Measurements from ENCODE around the gene CRK.
"Not testable (repeated sequence)": the region's sequence is repeated elsewhere in the genome, so short reads cannot be mapped to it uniquely, and the experiment has no call there.

Gene CRK

GRCh38 chr17:1467258-1467657 is 11.2 kb upstream of the CRK start:
- TF ChIP-seq GATA1 (IDR thresholded peaks at IDR 0.05; ENCODE audit: low read depth, low read length) (no peak), POLR2A (IDR thresholded peaks at IDR 0.05; ENCODE audit: low read length) (no peak)
- no peak for DNase-seq

DNA sequence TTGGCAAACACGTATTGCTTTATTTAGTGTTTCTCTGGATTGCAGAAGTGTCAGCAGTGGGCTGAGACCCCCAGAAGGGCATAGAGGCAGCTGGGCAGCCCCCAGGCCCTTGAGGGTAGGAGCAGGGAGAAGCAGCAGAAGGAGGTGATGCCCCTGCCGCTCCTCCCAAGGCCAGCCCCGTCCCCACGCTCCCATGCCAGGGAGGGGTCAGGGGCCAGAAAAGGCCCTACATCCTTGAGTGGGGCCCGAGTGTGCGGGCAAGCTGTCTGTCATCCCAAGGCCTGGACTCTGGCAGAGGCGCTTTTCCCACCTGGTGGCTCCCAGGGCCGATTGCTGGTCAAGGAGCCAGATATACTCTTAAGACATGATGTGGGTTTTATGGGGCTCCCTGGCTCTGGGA is 8.2 kb upstream of the CRK start:
- TF ChIP-seq POLR2A (IDR thresholded peaks at IDR 0.05; ENCODE audit: low read length) (no peak), GATA1 (IDR thresholded peaks at IDR 0.05; ENCODE audit: low read depth, low read length) (no peak)
- DNase-seq: no peak

GRCh38 chr17:1462164-1463112 is 6.4 kb upstream of the CRK start:
- DNase-seq: no peak
- TF ChIP-seq POLR2A (IDR thresholded peaks at IDR 0.05; ENCODE audit: low read length) (no peak), GATA1 (IDR thresholded peaks at IDR 0.05; ENCODE audit: low read depth, low read length) (no peak)

- DNase-seq: no peak
- TF ChIP-seq POLR2A (IDR thresholded peaks at IDR 0.05; ENCODE audit: low read length): no peak
- no peak for TF ChIP-seq GATA1 (IDR thresholded peaks at IDR 0.05; ENCODE audit: low read depth, low read length)
Measured at GRCh38 chr17:1461198-1461944, 5.3 kb upstream of the CRK start.

DNA sequence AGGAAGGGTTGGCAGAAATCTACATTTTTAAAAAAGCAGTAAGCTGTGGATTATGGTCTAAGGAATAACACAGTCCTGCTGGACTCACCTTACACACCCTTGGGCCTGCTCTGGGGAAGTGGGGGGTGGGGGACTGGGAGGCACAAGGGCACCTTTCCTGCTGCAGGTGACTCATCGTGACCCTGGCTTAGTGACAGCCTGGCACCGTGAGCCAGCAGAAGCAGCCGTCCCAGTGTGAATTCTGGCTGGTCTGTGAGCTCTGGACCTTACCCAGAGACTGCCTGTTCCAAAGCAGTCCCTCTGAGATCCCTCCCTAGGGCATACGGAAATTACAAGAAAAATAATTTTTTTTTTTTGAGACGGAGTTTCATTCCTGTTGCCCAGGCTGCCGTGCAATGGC is 4.2 kb upstream of the CRK start:
- TF ChIP-seq POLR2A (IDR thresholded peaks at IDR 0.05; ENCODE audit: low read length) (no peak), GATA1 (IDR thresholded peaks at IDR 0.05; ENCODE audit: low read depth, low read length) (no peak)
- no peak for DNase-seq

- peak; percentile 77 to 81 for DNase-seq
- TF ChIP-seq POLR2A (IDR thresholded peaks at IDR 0.05; ENCODE audit: low read length): no peak
- no peak for TF ChIP-seq GATA1 (IDR thresholded peaks at IDR 0.05; ENCODE audit: low read depth, low read length)
Measured at GRCh38 chr17:1455291-1455796, 688 bp downstream of the CRK start.

DNA sequence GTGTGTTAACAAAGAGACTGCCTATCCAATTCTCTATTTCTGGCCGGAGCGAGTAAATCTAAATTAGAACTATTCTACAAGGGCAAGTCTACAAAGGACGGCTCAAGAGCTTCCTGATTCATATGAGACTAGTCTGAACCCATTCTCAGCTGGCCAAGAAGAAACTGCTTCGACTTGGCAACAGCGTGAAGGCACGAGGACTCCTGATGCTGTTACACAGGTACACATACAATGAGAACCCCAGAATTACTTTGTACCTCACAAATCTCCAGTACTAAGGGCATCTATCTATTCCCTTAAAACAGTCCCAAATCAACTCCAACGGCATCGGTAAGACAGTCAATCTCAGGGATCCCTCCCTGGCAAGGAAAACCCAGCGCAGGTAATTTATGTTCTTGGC is 1.5 kb downstream of the CRK start:
- TF ChIP-seq GATA1 (IDR thresholded peaks at IDR 0.05; ENCODE audit: low read depth, low read length): no peak
- TF ChIP-seq POLR2A (IDR thresholded peaks at IDR 0.05; ENCODE audit: low read length): no peak
- no peak for DNase-seq

DNA sequence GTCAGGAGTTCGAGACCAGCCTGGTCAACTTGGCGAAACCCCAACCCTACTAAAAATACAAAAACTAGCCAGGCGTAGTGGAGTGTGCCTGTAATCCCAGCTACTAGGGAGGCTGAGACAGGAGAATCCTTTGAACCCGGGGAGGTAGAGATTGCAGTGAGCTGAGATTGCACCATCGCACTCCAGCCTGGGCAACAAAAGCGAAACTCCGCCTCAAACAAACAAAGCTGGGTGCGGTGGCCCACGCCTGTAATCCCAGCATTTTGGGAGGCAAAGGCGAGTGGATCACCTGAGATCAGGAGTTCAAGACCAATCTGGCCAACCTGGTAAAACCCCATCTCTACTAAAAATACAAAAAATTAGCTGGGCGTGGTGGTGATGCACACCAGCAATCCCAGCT is 2.3 kb downstream of the CRK start:
- not testable (repeated sequence) for DNase-seq

GRCh38 chr17:1452836-1453235 is 3.2 kb downstream of the CRK start:
- no peak for DNase-seq
- TF ChIP-seq POLR2A (IDR thresholded peaks at IDR 0.05; ENCODE audit: low read length) (no peak), GATA1 (IDR thresholded peaks at IDR 0.05; ENCODE audit: low read depth, low read length) (no peak)

DNA sequence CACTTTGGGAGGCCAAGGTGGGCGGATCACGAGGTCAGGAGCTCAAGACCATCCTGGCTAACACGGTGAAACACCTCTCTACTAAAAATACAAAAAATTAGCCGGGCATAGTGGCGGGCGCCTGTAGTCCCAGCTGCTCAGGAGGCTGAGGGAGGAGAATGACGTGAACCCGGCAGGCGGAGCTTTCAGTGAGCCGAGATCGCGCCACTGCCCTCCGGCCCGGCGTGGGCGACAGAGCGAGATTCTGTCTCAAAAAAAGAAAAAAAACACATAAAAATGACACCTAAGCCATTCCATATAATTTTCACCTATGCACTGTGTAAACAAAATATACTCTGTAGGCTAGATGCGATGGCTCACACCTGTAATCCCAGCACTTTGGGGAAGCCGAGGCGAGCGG is 5.8 kb downstream of the CRK start:
- not testable (repeated sequence) for DNase-seq

GRCh38 chr17:1449412-1449967 is 6.5 kb downstream of the CRK start:
- TF ChIP-seq GATA1 (IDR thresholded peaks at IDR 0.05; ENCODE audit: low read depth, low read length) (no peak), POLR2A (IDR thresholded peaks at IDR 0.05; ENCODE audit: low read length) (no peak)
- no peak for DNase-seq

DNA sequence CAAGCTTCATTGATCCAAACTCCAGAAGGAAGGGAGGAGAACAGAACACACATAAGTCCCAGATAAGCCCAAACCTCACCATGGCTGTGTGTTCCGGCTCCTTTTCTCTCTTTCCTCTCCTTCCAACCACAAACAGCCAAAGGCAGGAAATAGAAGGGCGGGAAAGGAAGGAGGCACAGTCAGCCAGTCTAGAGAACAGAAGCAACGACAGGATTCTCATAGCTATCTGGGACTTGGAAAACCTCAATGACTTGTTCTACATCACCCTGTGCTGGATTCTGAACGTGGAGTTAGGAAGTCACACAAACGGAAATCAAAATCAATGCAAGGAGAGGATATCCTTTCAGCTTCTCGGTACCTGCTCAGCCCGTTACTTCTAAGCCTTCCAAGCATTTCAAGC is 9.0 kb downstream of the CRK start:
- TF ChIP-seq POLR2A (IDR thresholded peaks at IDR 0.05; ENCODE audit: low read length) (no peak), GATA1 (IDR thresholded peaks at IDR 0.05; ENCODE audit: low read depth, low read length) (no peak)
- no peak for DNase-seq

DNA sequence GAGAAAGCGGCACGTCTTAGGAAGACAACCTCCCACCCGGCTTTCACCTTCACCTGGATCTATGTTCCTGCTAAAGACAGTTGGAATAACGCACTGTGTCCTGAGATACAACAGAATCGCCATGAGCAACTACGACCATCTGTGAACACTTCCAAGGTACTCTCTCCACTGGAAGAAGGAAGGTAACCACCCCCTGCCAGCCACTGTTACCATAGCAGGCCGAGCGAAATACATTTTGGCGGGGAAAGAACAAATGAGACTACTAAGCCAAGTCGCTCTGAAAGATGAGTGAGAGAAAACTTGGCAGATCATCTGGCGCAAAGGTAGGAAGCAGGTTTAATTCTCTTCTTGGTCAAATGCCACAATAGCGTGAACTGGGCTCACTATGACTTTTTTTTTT is 9.8 kb downstream of the CRK start:
- no peak for DNase-seq
- TF ChIP-seq POLR2A (IDR thresholded peaks at IDR 0.05; ENCODE audit: low read length): no peak
- TF ChIP-seq GATA1 (IDR thresholded peaks at IDR 0.05; ENCODE audit: low read depth, low read length): no peak

DNA sequence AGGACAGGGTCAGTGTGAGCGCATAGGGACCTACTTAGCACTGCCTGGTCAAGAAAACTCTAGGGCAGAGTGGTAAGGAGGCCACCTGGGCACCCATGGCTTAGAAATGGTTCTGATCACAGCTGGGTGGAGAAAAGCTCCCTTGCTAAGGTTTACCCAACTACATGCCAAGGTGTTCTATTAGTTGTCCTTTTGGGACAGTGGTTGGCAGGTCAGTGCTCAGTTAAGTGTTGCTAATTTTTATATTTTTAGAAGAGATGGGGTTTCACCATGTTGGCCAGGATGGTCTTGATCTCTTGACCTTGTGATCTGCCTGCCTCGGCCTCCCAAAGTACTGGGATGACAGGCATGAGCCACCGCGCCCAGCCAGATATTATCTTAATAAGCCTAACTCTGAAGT is 10.3 kb downstream of the CRK start:
- not testable (repeated sequence) for DNase-seq

- DNase-seq: not testable (repeated sequence)
Measured at GRCh38 chr17:1442721-1443120, 13.3 kb downstream of the CRK start.

Data from erythroblast (primary cell).